H1 (cell line): ENCODE measurements around the gene SH2D1B. TPM values are rescaled to one million over a fixed set of nuclear protein-coding genes. Genes with fewer than 3 reads are reported as not detected.

ENCODE experiments used
- CTCF ChIA-PET: fragments of 300-600 bp; sonication (Branson Sonifier 250); formaldehyde crosslinking; loops from one replicate; lab custom pipeline; 2021; ENCODE audit not compliant: partially characterized antibody; lab: Charles Lee
- POLR2A ChIA-PET: fragments of 300-600 bp; sonication (Branson Sonifier 250); formaldehyde crosslinking; loops from one replicate; lab custom pipeline; 2021; ENCODE audit warnings: inconsistent platforms; ENCODE audit not compliant: partially characterized antibody; lab: Charles Lee
- DNase-seq, 2 experiments: peaks; one replicate each; pipeline versions ENCODE4 v3.0.0 to v3.0.0-alpha.2; 2010 to 2022; ENCODE audit warnings: low spot score in 2 of 2, low read depth in 1 of 2, mixed read lengths in 1 of 2
- FAIRE-seq: peaks from 2 replicates; lab custom pipeline; 2011; peaks lifted over from hg19 to GRCh38; lab: Jason Lieb, UNC
- H2AFZ ChIP-seq: 2 replicates; pipeline ENCODE4 v1.8.1; 2012; ENCODE audit warnings: low read length, inconsistent platforms
- H2AK5ac ChIP-seq: 2 replicates; pipeline ENCODE4 v1.6.1; 2013; ENCODE audit warnings: low read depth, low read length
- H2BK120ac ChIP-seq: replicated peaks from 2 replicates; pipeline ENCODE3; 2013; ENCODE audit warnings: low read depth, low read length, inconsistent platforms
- H2BK12ac ChIP-seq: 2 replicates; pipeline ENCODE4 v1.6.1; 2013; ENCODE audit warnings: low read depth, low read length
- H2BK15ac ChIP-seq: 2 replicates; pipeline ENCODE4 v1.6.1; 2013; ENCODE audit warnings: low read length
- H2BK20ac ChIP-seq: 2 replicates; pipeline ENCODE4 v1.6.1; 2013; ENCODE audit warnings: low read length
- H2BK5ac ChIP-seq: 2 replicates; pipeline ENCODE4 v1.6.1; 2013; ENCODE audit warnings: low read depth, low read length
- H3K14ac ChIP-seq: 2 replicates; pipeline ENCODE4 v1.6.1; 2013; ENCODE audit warnings: inconsistent platforms; ENCODE audit not compliant: insufficient read length
- H3K18ac ChIP-seq: 2 replicates; pipeline ENCODE4 v1.6.1; 2013; ENCODE audit warnings: low read length; ENCODE audit errors: extremely low read depth
- H3K23ac ChIP-seq: 2 replicates; pipeline ENCODE4 v1.6.1; 2013; ENCODE audit warnings: inconsistent platforms; ENCODE audit not compliant: insufficient read length
- H3K23me2 ChIP-seq: 2 replicates; pipeline ENCODE4 v1.6.1; 2013; ENCODE audit warnings: low read depth, low read length
- H3K27ac ChIP-seq: 2 replicates; pipeline ENCODE4 v1.6.1; 2011; ENCODE audit warnings: low read depth, low read length, inconsistent platforms
- H3K27me3 ChIP-seq, 4 experiments: replicated peaks in 1 of 4; 1 replicate in 1 of 4; 2 replicates in 3 of 4; pipeline versions ENCODE4 v1.6.1 to v1.8.1; 2011 to 2013; ENCODE audit warnings: low read length in 3 of 4, mild to moderate bottlenecking in 3 of 4, inconsistent platforms in 2 of 4, mixed read lengths in 2 of 4, moderate library complexity in 1 of 4; ENCODE audit not compliant: control insufficient read depth in 3 of 4, insufficient read depth in 3 of 4; ENCODE audit errors: extremely low read depth in 1 of 4
- H3K36me3 ChIP-seq, 4 experiments: 2 replicates each; pipeline versions ENCODE4 v1.6.1 to v1.8.1; 2011 to 2013; ENCODE audit warnings: mild to moderate bottlenecking in 4 of 4, low read length in 3 of 4, moderate library complexity in 2 of 4, control low read depth in 1 of 4, inconsistent platforms in 1 of 4; ENCODE audit not compliant: insufficient read depth in 4 of 4, control insufficient read depth in 2 of 4
- H3K4ac ChIP-seq: replicated peaks from 2 replicates; pipeline ENCODE3; 2013; ENCODE audit warnings: low read length, low read depth, mixed read lengths, inconsistent platforms; ENCODE audit not compliant: insufficient read length
- H3K4me1 ChIP-seq, 4 experiments: replicated peaks in 1 of 4; 1 replicate in 1 of 4; 2 replicates in 3 of 4; pipeline versions ENCODE4 v1.6.1 to v1.8.1; 2011 to 2013; ENCODE audit warnings: low read length in 3 of 4, inconsistent platforms in 2 of 4, mixed read lengths in 1 of 4; ENCODE audit not compliant: insufficient read depth in 4 of 4, control insufficient read depth in 3 of 4
- H3K4me2 ChIP-seq, 2 experiments: 2 replicates each; pipeline versions ENCODE4 v1.6.1 to v1.8.1; 2011 to 2013; ENCODE audit warnings: low read depth in 2 of 2, low read length in 2 of 2, control low read depth in 1 of 2, inconsistent platforms in 1 of 2, mild to moderate bottlenecking in 1 of 2; ENCODE audit not compliant: insufficient read depth in 1 of 2
- H3K4me3 ChIP-seq, 4 experiments: fragments of 200-600, 300-600 bp in 1 of 4; sonication (generic), shearing (Covaris generic), sonication (Bioruptor Twin) in 1 of 4; 2 replicates each; pipeline versions ENCODE4 v1.5.1 to v1.8.1; 2011 to 2016; ENCODE audit warnings: low read length in 4 of 4, low read depth in 3 of 4, control low read depth in 2 of 4, inconsistent platforms in 2 of 4, mild to moderate bottlenecking in 2 of 4, mixed read lengths in 1 of 4, moderate library complexity in 1 of 4; ENCODE audit not compliant: insufficient read depth in 2 of 4; ENCODE audit errors: extremely low read depth in 1 of 4
- H3K56ac ChIP-seq: replicated peaks from 2 replicates; pipeline ENCODE3; 2013; ENCODE audit warnings: low read depth, mild to moderate bottlenecking, mixed read lengths, low read length, inconsistent platforms; ENCODE audit not compliant: insufficient read length
- H3K79me1 ChIP-seq: 2 replicates; pipeline ENCODE4 v1.6.1; 2013; ENCODE audit warnings: low read depth, low read length, control low read depth
- H3K79me2 ChIP-seq, 2 experiments: 2 replicates each; pipeline versions ENCODE4 v1.6.1 to v1.8.1; 2012 to 2013; ENCODE audit warnings: low read length in 2 of 2, mild to moderate bottlenecking in 2 of 2, inconsistent platforms in 1 of 2; ENCODE audit not compliant: insufficient read depth in 2 of 2, control insufficient read depth in 1 of 2
- H3K9ac ChIP-seq, 4 experiments: replicated peaks in 1 of 4; 1 replicate in 1 of 4; 2 replicates in 3 of 4; pipeline versions ENCODE4 v1.6.1 to v1.8.1; 2011 to 2013; ENCODE audit warnings: low read depth in 3 of 4, low read length in 3 of 4, control low read depth in 2 of 4, mild to moderate bottlenecking in 2 of 4, moderate library complexity in 2 of 4, inconsistent platforms in 1 of 4; ENCODE audit errors: extremely low read depth in 1 of 4
- H3K9me3 ChIP-seq, 2 experiments: 2 replicates each; pipeline versions ENCODE4 v1.6.1 to v1.8.1; 2012 to 2013; ENCODE audit warnings: mild to moderate bottlenecking in 2 of 2, moderate library complexity in 2 of 2, control low read depth in 1 of 2, inconsistent platforms in 1 of 2, low read depth in 1 of 2, low read length in 1 of 2, mixed read lengths in 1 of 2; ENCODE audit not compliant: insufficient read depth in 2 of 2
- H4K20me1 ChIP-seq, 2 experiments: replicated peaks in 1 of 2; 2 replicates each; pipeline versions ENCODE3 to v1.8.1; 2011 to 2013; ENCODE audit warnings: inconsistent platforms in 2 of 2, low read length in 2 of 2, mild to moderate bottlenecking in 1 of 2; ENCODE audit not compliant: insufficient read depth in 2 of 2, control insufficient read depth in 1 of 2
- H4K5ac ChIP-seq: 2 replicates; pipeline ENCODE4 v1.6.1; 2013; ENCODE audit warnings: low read length, low read depth, mixed read lengths, inconsistent platforms; ENCODE audit not compliant: insufficient read length
- H4K8ac ChIP-seq: 2 replicates; pipeline ENCODE4 v1.8.0; 2013; ENCODE audit warnings: mild to moderate bottlenecking, moderate library complexity, low read length, inconsistent platforms; ENCODE audit not compliant: insufficient read depth; ENCODE audit errors: extremely low read depth
- H4K91ac ChIP-seq: replicated peaks from 2 replicates; pipeline ENCODE3; 2013; ENCODE audit warnings: low read length, mixed read lengths, inconsistent platforms; ENCODE audit not compliant: insufficient read length
- CEBPB ChIP-seq: IDR thresholded peaks from 2 replicates; pipeline ENCODE4 v1.6.1; 2012; ENCODE audit warnings: low read depth, low read length
- CHD1 ChIP-seq: IDR thresholded peaks from 2 replicates; pipeline ENCODE4 v1.6.1; 2012; ENCODE audit warnings: low read depth, low read length, improper control_type of control experiment
- CTBP2 ChIP-seq: IDR thresholded peaks from 2 replicates; pipeline ENCODE4 v1.7.0; 2011; ENCODE audit warnings: borderline replicate concordance, mild to moderate bottlenecking, moderate library complexity, mixed read lengths, low read length; ENCODE audit not compliant: insufficient read depth, insufficient read length
- CTCF ChIP-seq, 3 experiments: IDR thresholded peaks; 1 replicate in 2 of 3; 2 replicates in 1 of 3; pipeline versions ENCODE4 v1.5.1 to v1.6.1; 2011; ENCODE audit warnings: low read length in 3 of 3, mild to moderate bottlenecking in 3 of 3, inconsistent platforms in 2 of 3, low read depth in 1 of 3, moderate library complexity in 1 of 3; ENCODE audit not compliant: insufficient read depth in 1 of 3; ENCODE audit errors: control extremely low read depth in 1 of 3
- MAFK ChIP-seq: IDR thresholded peaks from 2 replicates; pipeline ENCODE4 v1.6.1; 2012; ENCODE audit warnings: low read depth, mild to moderate bottlenecking, improper control_type of control experiment, low read length
- POLR2AphosphoS5 ChIP-seq: IDR thresholded peaks from 2 replicates; pipeline ENCODE4 v1.6.1; 2011; ENCODE audit warnings: low read depth, low read length
- RAD21 ChIP-seq, 2 experiments: IDR thresholded peaks in 1 of 2; conservative IDR thresholded peaks in 1 of 2; 2 replicates each; pipeline ENCODE4 v1.6.1; 2011; ENCODE audit warnings: low read depth in 2 of 2, low read length in 2 of 2, improper control_type of control experiment in 1 of 2, inconsistent platforms in 1 of 2, mild to moderate bottlenecking in 1 of 2, moderate library complexity in 1 of 2
- SIX5 ChIP-seq: IDR thresholded peaks from 2 replicates; pipeline ENCODE4 v1.6.1; 2011; ENCODE audit warnings: mild to moderate bottlenecking, low read depth, low read length
- TBP ChIP-seq: IDR thresholded peaks from 2 replicates; pipeline ENCODE4 v1.6.1; 2011; ENCODE audit warnings: low read depth, low read length, improper control_type of control experiment
- TCF12 ChIP-seq: IDR thresholded peaks from 2 replicates; pipeline ENCODE4 v1.6.1; 2011; ENCODE audit warnings: low read depth, mild to moderate bottlenecking, low read length
- TEAD4 ChIP-seq: IDR thresholded peaks from 2 replicates; pipeline ENCODE4 v1.6.1; 2012; ENCODE audit warnings: low read depth, low read length, inconsistent platforms, mixed read lengths
- WGBS, 2 experiments: shearing (Covaris generic) in 1 of 2; methylation state at CpG; one replicate each; pipeline versions ENCODE4 v1.1.6 to v1.1.7; 2013 to 2015; ENCODE audit warnings: low lambda C conversion rate in 2 of 2, mixed read lengths in 2 of 2, inconsistent platforms in 1 of 2, low coverage in 1 of 2, missing lambda C conversion rate in 1 of 2; ENCODE audit not compliant: insufficient replicate concordance in 2 of 2, insufficient coverage in 1 of 2, insufficient read length in 1 of 2; ENCODE audit errors: extremely low coverage in 1 of 2, missing lambda C conversion rate in 1 of 2; 5-methylcytosine and 5-hydroxymethylcytosine counted together
- polyA plus RNA-seq, 7 experiments: library from polyadenylated mRNA; depleted of rRNA in 3 of 7; stranded (reverse) in 5 of 7; unstranded in 2 of 7; fragments of >200 nt in 5 of 7; fragments of 200-250 nt in 2 of 7; gene quantifications; 1 replicate in 5 of 7; 2 replicates in 1 of 7; 4 replicates in 1 of 7; pipeline versions ENCODE4 v1.2.1 to v1.2.3, GENCODE V29; 2011 to 2013; ENCODE audit warnings: missing spikeins in 2 of 7, mixed read lengths in 2 of 7
- total RNA-seq: library from RNA; stranded (reverse); fragmentation: NEBNext Ultra II Directional; extraction: Animal tissue kit (Norgen Biotek cat#: 25700); gene quantifications from 2 replicates; pipeline ENCODE4 v1.2.1, GENCODE V29; 2021

The SH2D1B gene
- total and polyA plus RNA-seq, 2 of the 8 experiments (the other 6 are each of a cell fraction or from before 2014, with no cell fraction given), result not detected

- Histone ChIP-seq H4K5ac (no peak overlapping the region), H3K14ac (no peak overlapping the region), H3K18ac (no peak overlapping the region), H3K4me1 (peaks cover 2 to 13% (median 5%) of the 10 kb centered on the region in 4 experiments; a peak in 3 of 7 replicates), H2AFZ (peak overlapping the region; percentile 54; the same call in 1 of the 2 replicates), H3K23ac (no peak overlapping the region), H3K9me3 (no peaks in the 10 kb centered on the region), H2BK12ac (no peak overlapping the region; the same call in 1 of the 2 replicates), H3K23me2 (no peaks in the 10 kb centered on the region), H3K9ac (no peak overlapping the region), H2BK20ac (no peak overlapping the region), H3K4me2 (peak overlapping the region; percentile 29 to 66), H4K8ac (no peak overlapping the region), H3K56ac (no peak overlapping the region), H2BK120ac (no peak overlapping the region), H4K91ac (no peak overlapping the region), H4K20me1 (no peaks in the 10 kb centered on the region), H3K27me3 (no peaks in the 10 kb centered on the region), H3K79me1 (no peaks in the 10 kb centered on the region), H2BK5ac (no peak overlapping the region), H3K4ac (no peak overlapping the region), H3K79me2 (no peaks in the 10 kb centered on the region), H2AK5ac (no peak overlapping the region), H3K4me3 (no peak overlapping the region; a peak in 1 of 8 replicates), H3K36me3 (no peaks in the 10 kb centered on the region), H3K27ac (no peak overlapping the region), H2BK15ac (no peak overlapping the region)
- no peak for DNase-seq
- CTCF ChIA-PET, result interaction anchor here (0.7 to 2.2 kb wide), 8 partner anchors 10 to 343 kb away, joined by 3 to 11 read pairs (median 3); no protein-coding TSS in a partner anchor
- 60% methylated on average over 8 of the region's 8 CpGs; no CpG with 5 or more reads in 1 of the 2 experiments for WGBS, 2 experiments
- peak; percentile 42 for FAIRE-seq
- POLR2A ChIA-PET, result interaction anchor here (0.8 to 1.5 kb wide), 4 partner anchors 8 to 90 kb away, joined by 3 to 5 read pairs (median 3); no protein-coding TSS in a partner anchor
- TF ChIP-seq SIX5 (no peak), TCF12 (no peak), CEBPB (no peak), TBP (no peak), TEAD4 (no peak), CTCF (IDR thresholded peaks at IDR 0.05; ENCODE audit: control extremely low read depth in 1 of 3, insufficient read depth in 1 of 3, low read depth in 1 of 3, low read length in 3 of 3) (no peak), MAFK (no peak), CTBP2 (no peak), POLR2AphosphoS5 (no peak), CHD1 (no peak), RAD21 (IDR thresholded peaks at IDR 0.05 in 1 of 2, conservative IDR thresholded peaks at IDR 0.05 in 1 of 2; ENCODE audit: low read depth in 2 of 2, low read length in 2 of 2) (no peak)
These were observed 12.8 kb downstream of the SH2D1B start for GRCh38 chr1:162398999-162399580.
